Esophagus mucosa (tissue), 1 donor: Measurements from ENCODE around the gene TTYH3. TPM values are rescaled to one million over a fixed set of nuclear protein-coding genes. Genes with fewer than 3 reads are reported as not detected.

Experiments
- ATAC-seq: fragments of 200-7000 bp; cut with Tn5 transposase; one replicate; pipeline ENCODE4 v1.9.1; 2020
- total RNA-seq: library from RNA; stranded (reverse); gene quantifications from one replicate; pipeline ENCODE4 v1.2.4, GENCODE V29; 2023
- donor health status: DM: yes; HTN: yes; CAD: no.

Gene TTYH3
- total RNA-seq, 1 donor from 2014 or later, result 11.7 TPM

GRCh38 chr7:2710286-2710655, 78.5 kb downstream of the TTYH3 start:
- ATAC-seq, result peak; percentile 10

GRCh38 chr7:2710901-2711551, 79.2 kb downstream of the TTYH3 start:
- no peak for ATAC-seq

- no peak for ATAC-seq
Measured at GRCh38 chr7:2711895-2712675, 80.3 kb downstream of the TTYH3 start.

DNA sequence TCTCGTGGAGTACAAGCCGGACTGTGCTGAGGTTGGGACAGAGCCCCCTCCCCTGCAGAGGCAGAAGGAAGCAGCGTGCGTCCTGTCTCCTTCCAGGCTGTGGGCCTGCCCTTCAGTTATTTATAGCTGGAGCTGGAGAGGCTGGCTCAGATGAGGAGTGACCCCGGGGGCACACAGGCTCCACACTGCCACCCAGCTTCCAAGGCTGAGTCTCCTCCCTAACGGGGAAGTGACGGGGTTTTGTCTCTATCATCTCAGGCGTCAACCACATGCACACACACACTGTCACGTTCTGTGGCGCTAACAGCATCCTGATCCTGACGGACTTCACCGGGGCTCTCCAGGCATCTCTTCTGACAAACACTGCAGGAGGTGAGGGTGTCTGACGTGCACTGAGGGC, 81.6 kb downstream of the TTYH3 start:
- ATAC-seq, result no peak

DNA sequence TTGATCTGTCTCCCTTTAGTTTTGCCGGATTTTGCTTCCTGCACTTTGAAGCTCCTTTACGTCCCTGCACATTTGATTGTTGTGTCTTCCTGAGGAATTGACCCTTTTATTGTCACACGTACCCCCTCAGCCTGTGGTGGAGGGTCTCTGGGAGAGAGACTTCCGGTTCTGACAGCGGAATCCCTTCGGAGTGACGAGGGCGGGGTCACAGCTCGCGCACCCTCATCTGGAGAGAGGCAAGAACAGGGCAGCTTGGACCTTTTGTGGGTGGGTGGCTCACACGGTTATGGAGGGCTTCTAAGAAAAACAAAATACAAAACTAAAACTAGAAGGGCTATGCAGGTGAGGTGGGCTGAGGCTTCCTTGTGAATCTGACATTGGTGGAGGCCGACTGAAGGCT, 82.2 kb downstream of the TTYH3 start:
- ATAC-seq, result no peak

Other genes starting within 250 kb of the TTYH3 start
- 4.1 TPM for gene CHST12, start 228.4 kb upstream of the TTYH3 start, total RNA-seq
- not detected for gene GRIFIN, start 155.6 kb upstream of the TTYH3 start, total RNA-seq
- 5.7 TPM for gene LFNG, start 112.2 kb upstream of the TTYH3 start, total RNA-seq
- gene BRAT1, start 76.5 kb upstream of the TTYH3 start, total RNA-seq, result 11.9 TPM
- 7.5 TPM for gene IQCE, start 73.0 kb upstream of the TTYH3 start, total RNA-seq
- 0.12 TPM for gene AMZ1, start 56.2 kb downstream of the TTYH3 start, total RNA-seq
- gene GNA12, start 212.3 kb downstream of the TTYH3 start, total RNA-seq, result 7.5 TPM